K562 (cell line): ENCODE measurements around the gene SPINT1. TPM values are rescaled to one million over a fixed set of nuclear protein-coding genes. Genes with fewer than 3 reads are reported as not detected.

Experiments
- FUS ChIP-seq: fragments of 200-400 bp; formaldehyde crosslinking; optimal IDR thresholded peaks from 2 replicates; pipeline ENCODE3; 2017; ENCODE audit warnings: low read depth, low read length
- ILF3 ChIP-seq: fragments of 450-650 bp; IDR thresholded peaks from 2 replicates; pipeline ENCODE4 v1.6.1; 2018; ENCODE audit warnings: antibody characterized with exemption, mild to moderate bottlenecking, moderate library complexity, borderline replicate concordance
- NEUROD1 ChIP-seq: fragments of 150-350 bp; IDR thresholded peaks from 2 replicates; pipeline ENCODE4 v1.6.1; 2014; ENCODE audit warnings: borderline replicate concordance, low read length, low read depth; ENCODE audit not compliant: partially characterized antibody
- NFIC ChIP-seq: fragments of 450-650 bp; IDR thresholded peaks from 2 replicates; pipeline ENCODE4 v1.6.1; 2017; ENCODE audit warnings: mild to moderate bottlenecking, inconsistent platforms
- RBBP5 ChIP-seq: fragments of 200-600 bp; sonication (generic); IDR thresholded peaks from 2 replicates; pipeline ENCODE4 v1.6.1; 2012; ENCODE audit warnings: borderline replicate concordance, mild to moderate bottlenecking, low read length, control low read depth, inconsistent platforms; ENCODE audit not compliant: insufficient read depth, poor library complexity, severe bottlenecking
- ZFPM2 ChIP-seq: fragments of 250-450 bp; sonication (Bioruptor Pico); IDR thresholded peaks from 2 replicates; pipeline ENCODE4 v1.5.1; 2022; ENCODE audit warnings: mild to moderate bottlenecking
- polyA plus RNA-seq, 8 experiments: library from polyadenylated mRNA; depleted of rRNA in 4 of 8; stranded (reverse) in 5 of 8; unstranded in 3 of 8; fragments of >200 nt; fragmentation: Nextera tagmentation in 2 of 8; fragmentation: Illumina TruSeq in 1 of 8; extraction: Ambion mirVana in 2 of 8; extraction: Trizol in 1 of 8; gene quantifications; 2 replicates each; pipeline versions ENCODE4 v1.2.1 to v1.2.3, GENCODE V29; 2011 to 2014; ENCODE audit warnings: inconsistent platforms in 1 of 8, missing spikeins in 1 of 8
- total RNA-seq, 7 experiments: library from RNA; depleted of rRNA in 6 of 7; stranded (reverse); fragments of >200 nt in 6 of 7; fragmentation: Illumina TruSeq in 2 of 7; extraction: Trizol in 2 of 7; gene quantifications; 2 replicates each; pipeline versions ENCODE4 v1.2.1 to v1.2.3, GENCODE V29; 2011 to 2021; ENCODE audit warnings: low replicate concordance in 1 of 7
- TF ChIP-seq, protein P1 (sequence below), 2 experiments: fragments of 150-350 bp in 1 of 2; IDR thresholded peaks; 2 replicates each; pipeline ENCODE4 v1.6.1; 2012 to 2016; ENCODE audit warnings: low read depth in 2 of 2, low read length in 2 of 2, mild to moderate bottlenecking in 1 of 2, moderate library complexity in 1 of 2
- TF ChIP-seq, protein P2 (sequence below): sonication (generic); formaldehyde crosslinking; IDR thresholded peaks from 2 replicates; pipeline ENCODE4 v1.8.0; 2022; ENCODE audit warnings: missing genetic modification reagents, mild to moderate bottlenecking, borderline replicate concordance
- TF ChIP-seq, protein P3 (sequence below): fragments of 250-450 bp; sonication (Bioruptor Pico); IDR thresholded peaks from 2 replicates; pipeline ENCODE4 v1.5.0; 2020; ENCODE audit warnings: mild to moderate bottlenecking
- TF ChIP-seq, protein P4 (sequence below): fragments of 200-800 bp; sonication (Bioruptor generic); IDR thresholded peaks from 2 replicates; pipeline ENCODE4 v1.6.1; 2017; ENCODE audit warnings: missing genetic modification characterization, missing compliant biosample characterization
- TF ChIP-seq, protein P5 (sequence below): sonication (generic); formaldehyde crosslinking; IDR thresholded peaks from 2 replicates; pipeline ENCODE4 v1.8.0; 2022; ENCODE audit warnings: mild to moderate bottlenecking, missing genetic modification reagents

Gene SPINT1
- total and polyA plus RNA-seq, 9 of the 15 experiments (the other 6 are each of a cell fraction or from before 2014, with no cell fraction given) = 0.78 to 4.5 (median 1.5) TPM

DNA sequence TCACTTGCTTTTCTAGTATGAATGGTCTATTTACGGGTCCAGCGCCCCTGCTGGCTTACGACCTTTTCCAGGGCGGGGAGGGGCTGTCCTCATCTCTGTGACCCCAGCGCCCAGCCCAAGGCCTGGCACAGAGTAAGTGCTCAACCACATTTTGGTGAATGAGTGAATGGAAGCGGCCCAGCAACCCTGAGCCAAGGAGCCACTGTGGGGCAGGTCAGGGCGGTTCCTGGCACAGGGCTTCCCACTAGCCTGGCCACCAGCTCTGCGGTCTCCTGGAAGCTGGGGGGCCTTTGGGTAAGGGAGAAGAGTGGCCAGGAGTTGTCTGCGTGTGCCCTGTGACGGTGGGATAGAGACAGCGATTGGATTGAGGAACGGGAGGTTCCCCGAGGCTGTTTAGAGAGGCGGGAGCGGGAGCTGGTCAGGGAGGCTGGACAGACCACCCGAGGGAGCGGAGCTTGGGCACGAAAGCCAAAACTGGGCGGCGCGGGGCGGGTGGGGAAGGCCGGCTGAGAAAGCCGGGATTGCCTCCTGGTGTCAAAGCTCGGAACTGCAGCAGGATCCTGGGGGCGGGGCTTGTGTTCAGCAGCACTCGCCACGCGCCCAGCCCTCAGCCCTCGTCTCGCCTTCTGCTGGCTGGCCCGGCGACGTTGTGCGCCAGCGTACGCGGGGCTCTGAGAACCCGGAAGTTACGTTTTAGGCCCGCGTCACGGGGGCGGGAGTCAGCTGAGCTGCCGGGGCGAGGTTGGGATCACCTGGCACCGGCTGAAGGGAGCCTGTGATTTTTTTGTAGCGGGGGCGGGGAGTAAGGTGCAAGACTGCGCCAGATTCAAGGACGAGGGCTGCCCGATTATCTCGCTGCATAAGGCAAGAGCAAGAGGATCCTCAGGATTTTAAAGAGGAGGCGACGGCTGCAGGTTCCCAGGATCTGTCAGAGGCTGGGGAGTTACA lies 50.2 kb downstream of the SPINT1 start, which contains the start of gene VPS18 (continued):
- TF ChIP-seq, protein P1, sequence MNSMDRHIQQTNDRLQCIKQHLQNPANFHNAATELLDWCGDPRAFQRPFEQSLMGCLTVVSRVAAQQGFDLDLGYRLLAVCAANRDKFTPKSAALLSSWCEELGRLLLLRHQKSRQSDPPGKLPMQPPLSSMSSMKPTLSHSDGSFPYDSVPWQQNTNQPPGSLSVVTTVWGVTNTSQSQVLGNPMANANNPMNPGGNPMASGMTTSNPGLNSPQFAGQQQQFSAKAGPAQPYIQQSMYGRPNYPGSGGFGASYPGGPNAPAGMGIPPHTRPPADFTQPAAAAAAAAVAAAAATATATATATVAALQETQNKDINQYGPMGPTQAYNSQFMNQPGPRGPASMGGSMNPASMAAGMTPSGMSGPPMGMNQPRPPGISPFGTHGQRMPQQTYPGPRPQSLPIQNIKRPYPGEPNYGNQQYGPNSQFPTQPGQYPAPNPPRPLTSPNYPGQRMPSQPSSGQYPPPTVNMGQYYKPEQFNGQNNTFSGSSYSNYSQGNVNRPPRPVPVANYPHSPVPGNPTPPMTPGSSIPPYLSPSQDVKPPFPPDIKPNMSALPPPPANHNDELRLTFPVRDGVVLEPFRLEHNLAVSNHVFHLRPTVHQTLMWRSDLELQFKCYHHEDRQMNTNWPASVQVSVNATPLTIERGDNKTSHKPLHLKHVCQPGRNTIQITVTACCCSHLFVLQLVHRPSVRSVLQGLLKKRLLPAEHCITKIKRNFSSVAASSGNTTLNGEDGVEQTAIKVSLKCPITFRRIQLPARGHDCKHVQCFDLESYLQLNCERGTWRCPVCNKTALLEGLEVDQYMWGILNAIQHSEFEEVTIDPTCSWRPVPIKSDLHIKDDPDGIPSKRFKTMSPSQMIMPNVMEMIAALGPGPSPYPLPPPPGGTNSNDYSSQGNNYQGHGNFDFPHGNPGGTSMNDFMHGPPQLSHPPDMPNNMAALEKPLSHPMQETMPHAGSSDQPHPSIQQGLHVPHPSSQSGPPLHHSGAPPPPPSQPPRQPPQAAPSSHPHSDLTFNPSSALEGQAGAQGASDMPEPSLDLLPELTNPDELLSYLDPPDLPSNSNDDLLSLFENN (IDR thresholded peaks at IDR 0.05; ENCODE audit: low read depth in 2 of 2, low read length in 2 of 2) = no peak
- TF ChIP-seq, protein P2, sequence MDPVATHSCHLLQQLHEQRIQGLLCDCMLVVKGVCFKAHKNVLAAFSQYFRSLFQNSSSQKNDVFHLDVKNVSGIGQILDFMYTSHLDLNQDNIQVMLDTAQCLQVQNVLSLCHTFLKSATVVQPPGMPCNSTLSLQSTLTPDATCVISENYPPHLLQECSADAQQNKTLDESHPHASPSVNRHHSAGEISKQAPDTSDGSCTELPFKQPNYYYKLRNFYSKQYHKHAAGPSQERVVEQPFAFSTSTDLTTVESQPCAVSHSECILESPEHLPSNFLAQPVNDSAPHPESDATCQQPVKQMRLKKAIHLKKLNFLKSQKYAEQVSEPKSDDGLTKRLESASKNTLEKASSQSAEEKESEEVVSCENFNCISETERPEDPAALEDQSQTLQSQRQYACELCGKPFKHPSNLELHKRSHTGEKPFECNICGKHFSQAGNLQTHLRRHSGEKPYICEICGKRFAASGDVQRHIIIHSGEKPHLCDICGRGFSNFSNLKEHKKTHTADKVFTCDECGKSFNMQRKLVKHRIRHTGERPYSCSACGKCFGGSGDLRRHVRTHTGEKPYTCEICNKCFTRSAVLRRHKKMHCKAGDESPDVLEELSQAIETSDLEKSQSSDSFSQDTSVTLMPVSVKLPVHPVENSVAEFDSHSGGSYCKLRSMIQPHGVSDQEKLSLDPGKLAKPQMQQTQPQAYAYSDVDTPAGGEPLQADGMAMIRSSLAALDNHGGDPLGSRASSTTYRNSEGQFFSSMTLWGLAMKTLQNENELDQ (CRISPR knock-in tag) = no peak
- TF ChIP-seq FUS = no peak
- TF ChIP-seq ILF3 = no peak
- TF ChIP-seq, protein P3, sequence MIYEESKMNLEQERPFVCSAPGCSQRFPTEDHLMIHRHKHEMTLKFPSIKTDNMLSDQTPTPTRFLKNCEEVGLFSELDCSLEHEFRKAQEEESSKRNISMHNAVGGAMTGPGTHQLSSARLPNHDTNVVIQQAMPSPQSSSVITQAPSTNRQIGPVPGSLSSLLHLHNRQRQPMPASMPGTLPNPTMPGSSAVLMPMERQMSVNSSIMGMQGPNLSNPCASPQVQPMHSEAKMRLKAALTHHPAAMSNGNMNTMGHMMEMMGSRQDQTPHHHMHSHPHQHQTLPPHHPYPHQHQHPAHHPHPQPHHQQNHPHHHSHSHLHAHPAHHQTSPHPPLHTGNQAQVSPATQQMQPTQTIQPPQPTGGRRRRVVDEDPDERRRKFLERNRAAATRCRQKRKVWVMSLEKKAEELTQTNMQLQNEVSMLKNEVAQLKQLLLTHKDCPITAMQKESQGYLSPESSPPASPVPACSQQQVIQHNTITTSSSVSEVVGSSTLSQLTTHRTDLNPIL (CRISPR knock-in tag) = no peak
- TF ChIP-seq, protein P4, sequence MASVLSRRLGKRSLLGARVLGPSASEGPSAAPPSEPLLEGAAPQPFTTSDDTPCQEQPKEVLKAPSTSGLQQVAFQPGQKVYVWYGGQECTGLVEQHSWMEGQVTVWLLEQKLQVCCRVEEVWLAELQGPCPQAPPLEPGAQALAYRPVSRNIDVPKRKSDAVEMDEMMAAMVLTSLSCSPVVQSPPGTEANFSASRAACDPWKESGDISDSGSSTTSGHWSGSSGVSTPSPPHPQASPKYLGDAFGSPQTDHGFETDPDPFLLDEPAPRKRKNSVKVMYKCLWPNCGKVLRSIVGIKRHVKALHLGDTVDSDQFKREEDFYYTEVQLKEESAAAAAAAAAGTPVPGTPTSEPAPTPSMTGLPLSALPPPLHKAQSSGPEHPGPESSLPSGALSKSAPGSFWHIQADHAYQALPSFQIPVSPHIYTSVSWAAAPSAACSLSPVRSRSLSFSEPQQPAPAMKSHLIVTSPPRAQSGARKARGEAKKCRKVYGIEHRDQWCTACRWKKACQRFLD (CRISPR knock-in tag) = peak; percentile 66
- TF ChIP-seq, protein P5, sequence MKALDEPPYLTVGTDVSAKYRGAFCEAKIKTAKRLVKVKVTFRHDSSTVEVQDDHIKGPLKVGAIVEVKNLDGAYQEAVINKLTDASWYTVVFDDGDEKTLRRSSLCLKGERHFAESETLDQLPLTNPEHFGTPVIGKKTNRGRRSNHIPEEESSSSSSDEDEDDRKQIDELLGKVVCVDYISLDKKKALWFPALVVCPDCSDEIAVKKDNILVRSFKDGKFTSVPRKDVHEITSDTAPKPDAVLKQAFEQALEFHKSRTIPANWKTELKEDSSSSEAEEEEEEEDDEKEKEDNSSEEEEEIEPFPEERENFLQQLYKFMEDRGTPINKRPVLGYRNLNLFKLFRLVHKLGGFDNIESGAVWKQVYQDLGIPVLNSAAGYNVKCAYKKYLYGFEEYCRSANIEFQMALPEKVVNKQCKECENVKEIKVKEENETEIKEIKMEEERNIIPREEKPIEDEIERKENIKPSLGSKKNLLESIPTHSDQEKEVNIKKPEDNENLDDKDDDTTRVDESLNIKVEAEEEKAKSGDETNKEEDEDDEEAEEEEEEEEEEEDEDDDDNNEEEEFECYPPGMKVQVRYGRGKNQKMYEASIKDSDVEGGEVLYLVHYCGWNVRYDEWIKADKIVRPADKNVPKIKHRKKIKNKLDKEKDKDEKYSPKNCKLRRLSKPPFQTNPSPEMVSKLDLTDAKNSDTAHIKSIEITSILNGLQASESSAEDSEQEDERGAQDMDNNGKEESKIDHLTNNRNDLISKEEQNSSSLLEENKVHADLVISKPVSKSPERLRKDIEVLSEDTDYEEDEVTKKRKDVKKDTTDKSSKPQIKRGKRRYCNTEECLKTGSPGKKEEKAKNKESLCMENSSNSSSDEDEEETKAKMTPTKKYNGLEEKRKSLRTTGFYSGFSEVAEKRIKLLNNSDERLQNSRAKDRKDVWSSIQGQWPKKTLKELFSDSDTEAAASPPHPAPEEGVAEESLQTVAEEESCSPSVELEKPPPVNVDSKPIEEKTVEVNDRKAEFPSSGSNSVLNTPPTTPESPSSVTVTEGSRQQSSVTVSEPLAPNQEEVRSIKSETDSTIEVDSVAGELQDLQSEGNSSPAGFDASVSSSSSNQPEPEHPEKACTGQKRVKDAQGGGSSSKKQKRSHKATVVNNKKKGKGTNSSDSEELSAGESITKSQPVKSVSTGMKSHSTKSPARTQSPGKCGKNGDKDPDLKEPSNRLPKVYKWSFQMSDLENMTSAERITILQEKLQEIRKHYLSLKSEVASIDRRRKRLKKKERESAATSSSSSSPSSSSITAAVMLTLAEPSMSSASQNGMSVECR (CRISPR knock-in tag) = peak; percentile 88
- TF ChIP-seq ZFPM2 (CRISPR knock-in tag) = no peak
- peak; percentile 40 for TF ChIP-seq RBBP5
- TF ChIP-seq NFIC = 0 out of 2 replicates have a peak, but pooled peaks have one; percentile 3
- TF ChIP-seq NEUROD1 = peak; percentile 32
